ENCODE measurements around the gene BBS9. TPM values are rescaled to one million over a fixed set of nuclear protein-coding genes. Genes with fewer than 3 reads are reported as not detected.

BBS9 gene
- total RNA-seq, 2 donors from 2014 or later = 16.6 to 17.8 TPM

GRCh38 chr7:33640741-33641140 is 511.4 kb downstream of the BBS9 start:
- ATAC-seq (no peak), DNase-seq (ENCODE audit: low spot score) (no peak)
- Mint-ChIP-seq H3K27me3 (no peaks in the 10 kb centered on the region), H3K27ac (no peak overlapping the region), H3K4me1 (ENCODE audit: low read depth in 2 of 2) (peaks cover 34% of the 10 kb centered on the region in 2 donors), H3K36me3 (no peaks in the 10 kb centered on the region), H3K9me3 (peaks cover 6% of the 10 kb centered on the region), H3K4me3 (no peak overlapping the region)

GRCh38 chr7:33642312-33642711 is 512.9 kb downstream of the BBS9 start:
- H3K27ac Mint-ChIP-seq = no peak overlapping the region
- H3K36me3 Mint-ChIP-seq = peaks cover 4% of the 10 kb centered on the region
- H3K4me1 Mint-ChIP-seq (ENCODE audit: low read depth in 2 of 2) = peaks cover 29 to 34% of the 10 kb centered on the region in 2 donors
- ATAC-seq = no peak
- no peaks in the 10 kb centered on the region for H3K27me3 Mint-ChIP-seq
- no peak for DNase-seq (ENCODE audit: low spot score)
- no peak overlapping the region for H3K4me3 Mint-ChIP-seq
- H3K9me3 Mint-ChIP-seq = peaks cover 6% of the 10 kb centered on the region

GRCh38 chr7:33643530-33643929 is 514.2 kb downstream of the BBS9 start:
- DNase-seq (ENCODE audit: low spot score) (no peak), ATAC-seq (no peak)
- peaks cover 29 to 34% of the 10 kb centered on the region in 2 donors for H3K4me1 Mint-ChIP-seq (ENCODE audit: low read depth in 2 of 2)
- peak overlapping the region in 1 of 2 donors; percentile 51 for H3K27ac Mint-ChIP-seq
- peaks cover 4% of the 10 kb centered on the region for H3K36me3 Mint-ChIP-seq
- no peaks in the 10 kb centered on the region for H3K27me3 Mint-ChIP-seq
- peaks cover 6% of the 10 kb centered on the region for H3K9me3 Mint-ChIP-seq
- no peak overlapping the region for H3K4me3 Mint-ChIP-seq

- Mint-ChIP-seq H3K36me3 (peaks cover 4% of the 10 kb centered on the region), H3K27ac (peak overlapping the region in 1 of 2 donors; percentile 51), H3K4me1 (ENCODE audit: low read depth in 2 of 2) (peaks cover 24 to 28% of the 10 kb centered on the region in 2 donors), H3K27me3 (no peaks in the 10 kb centered on the region), H3K9me3 (peaks cover 6% of the 10 kb centered on the region), H3K4me3 (no peak overlapping the region)
- no peak for ATAC-seq
- no peak for DNase-seq (ENCODE audit: low spot score)
Observed at GRCh38 chr7:33644489-33644888, 515.1 kb downstream of the BBS9 start.

- DNase-seq (ENCODE audit: low spot score) (no peak), ATAC-seq (no peak)
- H3K27ac Mint-ChIP-seq = no peak overlapping the region
- no peaks in the 10 kb centered on the region for H3K27me3 Mint-ChIP-seq
- H3K4me3 Mint-ChIP-seq = no peak overlapping the region
- H3K36me3 Mint-ChIP-seq = peaks cover 4% of the 10 kb centered on the region
- peaks cover 3% of the 10 kb centered on the region for H3K9me3 Mint-ChIP-seq
- H3K4me1 Mint-ChIP-seq (ENCODE audit: low read depth in 2 of 2) = peaks cover 23 to 28% of the 10 kb centered on the region in 2 donors
Observed at GRCh38 chr7:33645104-33645503, 515.7 kb downstream of the BBS9 start.

GRCh38 chr7:33646166-33646565 is 516.8 kb downstream of the BBS9 start:
- DNase-seq (ENCODE audit: low spot score) = no peak
- Mint-ChIP-seq H3K4me3 (no peak overlapping the region), H3K4me1 (ENCODE audit: low read depth in 2 of 2) (peaks cover 21 to 27% of the 10 kb centered on the region in 2 donors), H3K36me3 (peaks cover 4% of the 10 kb centered on the region), H3K9me3 (peaks cover 3% of the 10 kb centered on the region), H3K27me3 (no peaks in the 10 kb centered on the region), H3K27ac (no peak overlapping the region)
- no peak for ATAC-seq

GRCh38 chr7:33646891-33647391 is 517.6 kb downstream of the BBS9 start:
- Mint-ChIP-seq H3K36me3 (peaks cover 4% of the 10 kb centered on the region), H3K9me3 (peaks cover 3% of the 10 kb centered on the region), H3K4me1 (ENCODE audit: low read depth in 2 of 2) (peaks cover 22 to 26% of the 10 kb centered on the region in 2 donors), H3K4me3 (no peak overlapping the region), H3K27me3 (no peaks in the 10 kb centered on the region), H3K27ac (no peak overlapping the region)
- DNase-seq (ENCODE audit: low spot score) (no peak), ATAC-seq (no peak)

- peaks cover 4% of the 10 kb centered on the region for H3K36me3 Mint-ChIP-seq
- peak overlapping the region in 1 of 2 donors; percentile 2 for H3K27ac Mint-ChIP-seq
- ATAC-seq (peak in 1 of 2 donors; percentile 57), DNase-seq (ENCODE audit: low spot score) (no peak)
- no peaks in the 10 kb centered on the region for H3K9me3 Mint-ChIP-seq
- H3K27me3 Mint-ChIP-seq = no peaks in the 10 kb centered on the region
- peaks cover 9 to 11% of the 10 kb centered on the region in 2 donors for H3K4me1 Mint-ChIP-seq (ENCODE audit: low read depth in 2 of 2)
- peak overlapping the region; percentile 8 for H3K4me3 Mint-ChIP-seq
Observed at GRCh38 chr7:33649476-33650441, 520.4 kb downstream of the BBS9 start.

- Mint-ChIP-seq H3K9me3 (no peaks in the 10 kb centered on the region), H3K4me3 (no peak overlapping the region), H3K4me1 (ENCODE audit: low read depth in 2 of 2) (peaks cover 9 to 11% of the 10 kb centered on the region in 2 donors), H3K27me3 (no peaks in the 10 kb centered on the region), H3K27ac (no peak overlapping the region), H3K36me3 (peaks cover 4% of the 10 kb centered on the region)
- DNase-seq (ENCODE audit: low spot score) (no peak), ATAC-seq (no peak)
Observed at GRCh38 chr7:33650828-33651227, 521.5 kb downstream of the BBS9 start.

- H3K9me3 Mint-ChIP-seq = no peaks in the 10 kb centered on the region
- H3K36me3 Mint-ChIP-seq = no peaks in the 10 kb centered on the region
- H3K27ac Mint-ChIP-seq = no peak overlapping the region
- H3K4me1 Mint-ChIP-seq (ENCODE audit: low read depth in 2 of 2) = peaks cover 9 to 11% of the 10 kb centered on the region in 2 donors
- DNase-seq (ENCODE audit: low spot score) = no peak
- H3K27me3 Mint-ChIP-seq = no peaks in the 10 kb centered on the region
- ATAC-seq = no peak
- H3K4me3 Mint-ChIP-seq = no peak overlapping the region
Observed at GRCh38 chr7:33651998-33652515, 522.7 kb downstream of the BBS9 start.

GRCh38 chr7:33654676-33655075 is 525.3 kb downstream of the BBS9 start:
- peaks cover 7 to 11% of the 10 kb centered on the region in 2 donors for H3K4me1 Mint-ChIP-seq (ENCODE audit: low read depth in 2 of 2)
- no peak overlapping the region for H3K27ac Mint-ChIP-seq
- H3K27me3 Mint-ChIP-seq = no peaks in the 10 kb centered on the region
- DNase-seq (ENCODE audit: low spot score) (no peak), ATAC-seq (no peak)
- no peaks in the 10 kb centered on the region for H3K36me3 Mint-ChIP-seq
- H3K4me3 Mint-ChIP-seq = no peak overlapping the region
- no peaks in the 10 kb centered on the region for H3K9me3 Mint-ChIP-seq

All from natural killer cell treated with Interleukin-12 subunit alpha and Interleukin-12 subunit beta and Interleukin-15 and Interleukin-18, amount 100 ng/mL, for 72 hours (primary cell).